Astrocyte (in vitro differentiated cells and primary cell): ENCODE measurements around the gene SOX14.

Experiments
- CTCF ChIP-seq: IDR thresholded peaks from 2 replicates; pipeline ENCODE4 v1.5.1; 2011; ENCODE audit warnings: low read depth, mild to moderate bottlenecking, inconsistent platforms, low read length, moderate library complexity; ENCODE audit not compliant: insufficient read depth
- EZH2 ChIP-seq: IDR thresholded peaks from 2 replicates; pipeline ENCODE4 v1.6.1; 2012; ENCODE audit warnings: mild to moderate bottlenecking, low read length, inconsistent platforms; ENCODE audit not compliant: insufficient read depth

GRCh38 chr3:137803215-137803614 lies 39.1 kb downstream of the SOX14 start:
- no peak for TF ChIP-seq CTCF
- TF ChIP-seq EZH2 = no peak
